ENCODE measurements around the gene ST6GALNAC3.

DNA sequence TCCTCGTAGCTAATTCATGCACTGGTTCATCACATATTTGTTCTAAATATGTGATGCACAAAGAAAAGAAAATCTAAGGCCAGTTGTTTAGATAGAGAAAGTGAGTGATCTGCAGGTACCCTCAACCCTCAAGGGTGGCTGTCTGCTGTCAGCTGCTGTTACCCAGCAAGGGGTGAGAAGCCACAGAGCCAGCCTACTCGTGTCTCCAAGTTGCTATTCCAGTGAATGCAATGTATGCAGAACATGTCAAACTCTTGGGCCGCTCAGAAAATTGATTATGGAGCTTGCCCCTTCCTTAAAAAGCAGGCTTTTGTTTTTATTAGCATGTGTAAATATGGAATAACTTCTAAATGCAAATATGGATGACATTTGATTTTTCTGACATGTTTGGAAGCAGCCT, 456.4 kb downstream of the ST6GALNAC3 start:
- TF ChIP-seq, protein P1, sequence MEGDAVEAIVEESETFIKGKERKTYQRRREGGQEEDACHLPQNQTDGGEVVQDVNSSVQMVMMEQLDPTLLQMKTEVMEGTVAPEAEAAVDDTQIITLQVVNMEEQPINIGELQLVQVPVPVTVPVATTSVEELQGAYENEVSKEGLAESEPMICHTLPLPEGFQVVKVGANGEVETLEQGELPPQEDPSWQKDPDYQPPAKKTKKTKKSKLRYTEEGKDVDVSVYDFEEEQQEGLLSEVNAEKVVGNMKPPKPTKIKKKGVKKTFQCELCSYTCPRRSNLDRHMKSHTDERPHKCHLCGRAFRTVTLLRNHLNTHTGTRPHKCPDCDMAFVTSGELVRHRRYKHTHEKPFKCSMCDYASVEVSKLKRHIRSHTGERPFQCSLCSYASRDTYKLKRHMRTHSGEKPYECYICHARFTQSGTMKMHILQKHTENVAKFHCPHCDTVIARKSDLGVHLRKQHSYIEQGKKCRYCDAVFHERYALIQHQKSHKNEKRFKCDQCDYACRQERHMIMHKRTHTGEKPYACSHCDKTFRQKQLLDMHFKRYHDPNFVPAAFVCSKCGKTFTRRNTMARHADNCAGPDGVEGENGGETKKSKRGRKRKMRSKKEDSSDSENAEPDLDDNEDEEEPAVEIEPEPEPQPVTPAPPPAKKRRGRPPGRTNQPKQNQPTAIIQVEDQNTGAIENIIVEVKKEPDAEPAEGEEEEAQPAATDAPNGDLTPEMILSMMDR (conservative IDR thresholded peaks at IDR 0.05; ENCODE audit: low read length), result no peak
- TF ChIP-seq EZH2phosphoT487 (IDR thresholded peaks at IDR 0.05; ENCODE audit: borderline replicate concordance), result no peak

Measured in Loucy (cell line).